ENCODE results near the gene TAF4B.
"Not testable (repeated sequence)": the region's sequence is repeated elsewhere in the genome, so short reads cannot be mapped to it uniquely, and the experiment has no call there.

The TAF4B gene

GRCh38 chr18:26421931-26422330 lies 195.7 kb downstream of the TAF4B start:
- DNase-seq (ENCODE audit: insufficient read length, low spot score), result no peak
- no peak for FAIRE-seq

GRCh38 chr18:26422472-26423162 lies 196.4 kb downstream of the TAF4B start:
- DNase-seq (ENCODE audit: insufficient read length, low spot score) (no peak), FAIRE-seq (no peak)

GRCh38 chr18:26424428-26425147 lies 198.3 kb downstream of the TAF4B start:
- FAIRE-seq, result no peak

GRCh38 chr18:26425148-26425531 lies 198.9 kb downstream of the TAF4B start:
- DNase-seq (ENCODE audit: insufficient read length, low spot score) (no peak), FAIRE-seq (no peak)

More at GRCh38 chr18:26424428-26425147, 198.3 kb downstream of the TAF4B start:
- no peak for DNase-seq (ENCODE audit: insufficient read length, low spot score)

GRCh38 chr18:26429535-26430226 lies 203.4 kb downstream of the TAF4B start:
- DNase-seq (ENCODE audit: insufficient read length, low spot score) (peak; percentile 71), FAIRE-seq (no peak)

GRCh38 chr18:26432651-26433424 lies 206.6 kb downstream of the TAF4B start:
- DNase-seq (ENCODE audit: insufficient read length, low spot score) (no peak), FAIRE-seq (no peak)

GRCh38 chr18:26434887-26435286 lies 208.6 kb downstream of the TAF4B start:
- DNase-seq (ENCODE audit: insufficient read length, low spot score) (no peak), FAIRE-seq (no peak)

- FAIRE-seq (no peak), DNase-seq (ENCODE audit: insufficient read length, low spot score) (no peak)
Measured at GRCh38 chr18:26435415-26436095, 209.3 kb downstream of the TAF4B start.

GRCh38 chr18:26436176-26437051 lies 210.2 kb downstream of the TAF4B start:
- DNase-seq (ENCODE audit: insufficient read length, low spot score) (peak; percentile 55), FAIRE-seq (no peak)

GRCh38 chr18:26437634-26438033 lies 211.4 kb downstream of the TAF4B start:
- FAIRE-seq, result not testable (repeated sequence)

GRCh38 chr18:26438980-26439379 lies 212.7 kb downstream of the TAF4B start:
- DNase-seq (ENCODE audit: insufficient read length, low spot score), result no peak

More at GRCh38 chr18:26437634-26438033, 211.4 kb downstream of the TAF4B start:
- not testable (repeated sequence) for DNase-seq (ENCODE audit: insufficient read length, low spot score)

GRCh38 chr18:26439537-26439936 lies 213.3 kb downstream of the TAF4B start:
- DNase-seq (ENCODE audit: insufficient read length, low spot score) (no peak), FAIRE-seq (no peak)

More at GRCh38 chr18:26438980-26439379, 212.7 kb downstream of the TAF4B start:
- FAIRE-seq, result no peak

GRCh38 chr18:26440644-26441043 lies 214.4 kb downstream of the TAF4B start:
- DNase-seq (ENCODE audit: insufficient read length, low spot score), result no peak
- no peak for FAIRE-seq

Data from HTR-8/SVneo (cell line).